GM12878 (cell line): ENCODE measurements around the gene HEBP2. TPM values are rescaled to one million over a fixed set of nuclear protein-coding genes. Genes with fewer than 3 reads are reported as not detected.

Experiments
- ATAC-seq: fragments of 200-7000 bp; cut with Tn5 transposase; 3 replicates; pipeline ENCODE4 v1.9.1; 2020; ENCODE audit warnings: mild to moderate bottlenecking, moderate library complexity
- BruUV-seq: library from RNA; stranded (reverse); fragments of 400-500 nt; replicated peaks from 2 replicates; lab custom pipeline; 2021; lab: Mats Ljungman, UMichigan
- CTCF ChIA-PET: fragments of 300-600 bp; sonication (Branson Sonifier 250); formaldehyde crosslinking; extraction: SDS; loops from one replicate; lab custom pipeline; 2021; ENCODE audit warnings: inconsistent platforms; lab: Yijun Ruan, JAX
- POLR2A ChIA-PET: fragments of 350-600 bp; formaldehyde crosslinking; extraction: SDS; loops from one replicate; lab custom pipeline; 2021; ENCODE audit warnings: inconsistent platforms; lab: Charles Lee
- RAD21 ChIA-PET: fragments of 300-600 bp; sonication (Branson Sonifier 250); formaldehyde crosslinking; loops from one replicate; lab custom pipeline; 2023; ENCODE audit warnings: antibody characterized with exemption; ENCODE audit not compliant: unreplicated experiment; lab: Charles Lee
- SMC1A ChIA-PET: fragments of 300-600 bp; sonication (Branson Sonifier 250); formaldehyde crosslinking; loops from one replicate; lab custom pipeline; 2023; ENCODE audit not compliant: unreplicated experiment, uncharacterized antibody; lab: Charles Lee
- DNase-seq: peaks from one replicate; pipeline ENCODE4 v3.0.0-alpha.2; 2011; ENCODE audit warnings: low read depth, low spot score
- FAIRE-seq: peaks from 3 replicates; lab custom pipeline; 2011; peaks lifted over from hg19 to GRCh38; lab: Jason Lieb, UNC
- H2AFZ ChIP-seq: 2 replicates; pipeline ENCODE4 v1.6.0; 2011; ENCODE audit warnings: low read depth, low read length, control low read depth; ENCODE audit not compliant: control insufficient read depth
- H3K27ac ChIP-seq: 2 replicates; pipeline ENCODE4 v1.5.1; 2011; ENCODE audit warnings: control low read depth; ENCODE audit not compliant: control insufficient read depth, insufficient read depth
- H3K27me3 ChIP-seq, 2 experiments: replicated peaks in 1 of 2; 2 replicates each; pipeline versions ENCODE4 v1.6.0 to v1.6.1; 2011; ENCODE audit warnings: low read length in 1 of 2; ENCODE audit not compliant: control insufficient read depth in 2 of 2, insufficient read depth in 2 of 2
- H3K36me3 ChIP-seq, 2 experiments: 2 replicates each; pipeline ENCODE4 v1.5.1; 2011; ENCODE audit warnings: low read length in 1 of 2; ENCODE audit not compliant: control insufficient read depth in 2 of 2, insufficient read depth in 2 of 2
- H3K4me1 ChIP-seq: 2 replicates; pipeline ENCODE4 v1.6.1; 2011; ENCODE audit warnings: mild to moderate bottlenecking, low read length, moderate library complexity, mixed read lengths; ENCODE audit not compliant: control insufficient read depth, insufficient read depth
- H3K4me2 ChIP-seq: 2 replicates; pipeline ENCODE4 v1.6.0; 2011; ENCODE audit warnings: control low read depth; ENCODE audit not compliant: control insufficient read depth, insufficient read depth
- H3K4me3 ChIP-seq: fragments of 200-600 bp; sonication (generic); 2 replicates; pipeline ENCODE4 v1.5.1; 2016
- H3K79me2 ChIP-seq: 2 replicates; pipeline ENCODE4 v1.6.0; 2011; ENCODE audit warnings: low read length; ENCODE audit not compliant: control insufficient read depth, insufficient read depth
- H3K9ac ChIP-seq: 2 replicates; pipeline ENCODE4 v1.8.0; 2011; ENCODE audit warnings: low read length, control low read depth, mixed read lengths; ENCODE audit not compliant: control insufficient read depth, insufficient read depth
- H3K9me3 ChIP-seq: replicated peaks from 3 replicates; pipeline ENCODE4 v1.5.1; 2011; ENCODE audit warnings: mild to moderate bottlenecking, low read length; ENCODE audit not compliant: control insufficient read depth, insufficient read depth
- H4K20me1 ChIP-seq: 2 replicates; pipeline ENCODE4 v1.6.0; 2011; ENCODE audit not compliant: control insufficient read depth, insufficient read depth
- BHLHE40 ChIP-seq, 2 experiments: fragments of 450-650 bp in 1 of 2; IDR thresholded peaks; 2 replicates each; pipeline ENCODE4 v1.6.1; 2011 to 2017; ENCODE audit warnings: low read depth in 2 of 2, borderline replicate concordance in 1 of 2, improper control_type of control experiment in 1 of 2, low read length in 1 of 2, mild to moderate bottlenecking in 1 of 2
- E4F1 ChIP-seq: fragments of 450-650 bp; IDR thresholded peaks from 2 replicates; pipeline ENCODE4 v1.6.1; 2018; ENCODE audit warnings: borderline replicate concordance, mild to moderate bottlenecking; ENCODE audit not compliant: partially characterized antibody
- HCFC1 ChIP-seq: fragments of 150-350 bp; IDR thresholded peaks from 2 replicates; pipeline ENCODE4 v1.6.1; 2014; ENCODE audit warnings: low read length
- IKZF1 ChIP-seq: fragments of 450-650 bp; conservative IDR thresholded peaks from 2 replicates; pipeline ENCODE4 v1.6.1; 2017; ENCODE audit warnings: antibody characterized with exemption, mild to moderate bottlenecking
- JUND ChIP-seq: IDR thresholded peaks from 2 replicates; pipeline ENCODE4 v1.6.1; 2012; ENCODE audit warnings: low read depth, mild to moderate bottlenecking, low read length, improper control_type of control experiment, moderate library complexity
- NR2C2 ChIP-seq: IDR thresholded peaks from 2 replicates; pipeline ENCODE4 v1.6.1; 2011; ENCODE audit warnings: borderline replicate concordance, low read depth; ENCODE audit not compliant: control insufficient read depth, insufficient read length
- PRDM15 ChIP-seq: fragments of 450-650 bp; formaldehyde crosslinking; IDR thresholded peaks from 2 replicates; pipeline ENCODE4 v1.4.0; 2020; ENCODE audit warnings: mild to moderate bottlenecking, moderate library complexity
- RCOR1 ChIP-seq: conservative IDR thresholded peaks from 2 replicates; pipeline ENCODE4 v1.6.1; 2012; ENCODE audit warnings: low read depth, low read length, improper control_type of control experiment
- RELA ChIP-seq: fragments of 450-650 bp; IDR thresholded peaks from 2 replicates; pipeline ENCODE4 v1.8.0; 2014; ENCODE audit warnings: borderline replicate concordance; ENCODE audit not compliant: partially characterized antibody
- SMC3 ChIP-seq: IDR thresholded peaks from 2 replicates; pipeline ENCODE4 v1.6.1; 2011; ENCODE audit warnings: low read length, improper control_type of control experiment, borderline replicate concordance
- ZNF592 ChIP-seq: fragments of 450-650 bp; IDR thresholded peaks from 2 replicates; pipeline ENCODE4 v1.6.1; 2017; ENCODE audit warnings: mild to moderate bottlenecking, moderate library complexity
- WGBS: methylation state at CpG from one replicate; pipeline ENCODE4 v1.1.6; 2016; ENCODE audit warnings: low lambda C conversion rate; ENCODE audit not compliant: insufficient replicate concordance, insufficient coverage; ENCODE audit errors: missing lambda C conversion rate; 5-methylcytosine and 5-hydroxymethylcytosine counted together
- in situ Hi-C: fragments of 300-500 bp; cut with MboI; formaldehyde crosslinking; loops from 9 replicates; pipeline ENCODE4 v1.14.3; 2018; ENCODE audit warnings: mixed read lengths
- intact Hi-C: fragments of 100-400 bp; cut with micrococcal nuclease; formaldehyde crosslinking; loops from one replicate; pipeline ENCODE4 v1.14.2; 2022; ENCODE audit not compliant: unreplicated experiment
- polyA plus RNA-seq, 11 experiments: library from polyadenylated mRNA; depleted of rRNA in 4 of 11; unstranded in 6 of 11; stranded (reverse) in 5 of 11; fragments of >200 nt; fragmentation: Nextera tagmentation in 4 of 11; fragmentation: Illumina TruSeq in 1 of 11; extraction: Ambion mirVana in 4 of 11; extraction: Trizol in 1 of 11; gene quantifications; 1 replicate in 1 of 11; 2 replicates in 10 of 11; pipeline versions ENCODE4 v1.2.1 to v1.2.3, GENCODE V29; 2011 to 2016; ENCODE audit warnings: inconsistent platforms in 2 of 11, missing spikeins in 2 of 11, low read depth in 1 of 11
- total RNA-seq, 4 experiments: library from RNA; depleted of rRNA in 3 of 4; stranded (reverse); fragments of >200 nt in 3 of 4; fragmentation: Illumina TruSeq in 1 of 4; extraction: Trizol in 1 of 4; gene quantifications; 2 replicates each; pipeline versions ENCODE4 v1.2.1 to v1.2.3, GENCODE V29; 2013 to 2021

HEBP2 gene
- total and polyA plus RNA-seq, 10 of the 15 experiments (the other 5 are each of a cell fraction or from before 2014, with no cell fraction given), result 3.8 to 41.8 (median 16.9) TPM

GRCh38 chr6:138374230-138374629, 29.8 kb upstream of the HEBP2 start (continued):
- TF ChIP-seq RELA (no peak), IKZF1 (no peak), JUND (no peak), PRDM15 (CRISPR knock-in tag) (no peak), E4F1 (no peak)

- Histone ChIP-seq H3K27me3 (no peaks in the 10 kb centered on the region; a peak in 2 of 4 replicates), H3K4me1 (no peaks in the 10 kb centered on the region), H4K20me1 (no peaks in the 10 kb centered on the region), H3K4me3 (no peak overlapping the region), H3K27ac (no peak overlapping the region), H3K36me3 (no peaks in the 10 kb centered on the region), H3K79me2 (no peaks in the 10 kb centered on the region), H3K4me2 (no peak overlapping the region), H3K9me3 (no peaks in the 10 kb centered on the region), H2AFZ (no peak overlapping the region), H3K9ac (no peak overlapping the region)
- RAD21 ChIA-PET, result no interaction called here
- ATAC-seq, result no peak
- CTCF ChIA-PET, result no interaction called here
- intact Hi-C loops, result no loop called here
- no peak for DNase-seq
- FAIRE-seq, result no peak
- SMC1A ChIA-PET, result no interaction called here
- WGBS, result 0% methylated on average over 2 of the region's 2 CpGs
- BruUV-seq, result no TSS peak
- POLR2A ChIA-PET, result no interaction called here
- in situ Hi-C loops, result no loop called here
- TF ChIP-seq RCOR1 (no peak), ZNF592 (no peak), NR2C2 (no peak), SMC3 (no peak), BHLHE40 (IDR thresholded peaks at IDR 0.05; ENCODE audit: borderline replicate concordance in 1 of 2, low read depth in 2 of 2, low read length in 1 of 2) (no peak), HCFC1 (no peak)
Observed at GRCh38 chr6:138374815-138375214, 29.2 kb upstream of the HEBP2 start.
